NCI-H187 (cell line): ENCODE measurements around the gene PFDN4.

ENCODE experiments used
- DNase-seq, 2 experiments: peaks; one replicate each; lab custom pipeline; 2025; lab: John Stamatoyannopoulos, UW

PFDN4 gene

DNA sequence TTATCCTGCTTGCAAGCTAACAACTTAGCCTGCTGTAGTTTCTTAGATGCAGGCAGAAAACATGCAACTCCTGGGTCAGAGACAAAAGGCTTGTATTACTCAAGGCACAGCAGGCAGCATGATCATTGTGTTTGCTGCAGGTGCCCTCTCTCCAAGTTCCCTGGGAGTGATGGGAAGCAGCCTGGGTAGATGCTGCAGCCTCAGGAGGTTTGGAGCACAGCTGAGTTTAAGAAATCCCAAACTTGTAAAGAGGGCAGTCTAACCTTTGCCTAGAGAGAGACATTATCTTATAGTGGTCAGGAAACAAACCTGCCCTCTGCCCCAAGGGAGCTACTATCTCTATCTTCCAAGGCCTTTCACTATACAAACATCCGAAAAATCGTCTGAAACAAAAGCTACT, 61.1 kb downstream of the PFDN4 start:
- DNase-seq = no peak
